IMR-90 (cell line): ENCODE results near the gene DDIAS. TPM values are rescaled to one million over a fixed set of nuclear protein-coding genes. Genes with fewer than 3 reads are reported as not detected.

Experiments used
- ATAC-seq: fragments of 200-7000 bp; cut with Tn5 transposase; 2 replicates; pipeline ENCODE4 v1.9.1; 2020; ENCODE audit warnings: low read depth, mild to moderate bottlenecking, moderate library complexity
- BruUV-seq: library from RNA; stranded (reverse); fragments of 400-500 nt; replicated peaks from 2 replicates; lab custom pipeline; 2021; lab: Mats Ljungman, UMichigan
- CTCF ChIA-PET: fragments of 300-600 bp; formaldehyde crosslinking; extraction: SDS; loops from one replicate; lab custom pipeline; 2021; ENCODE audit warnings: antibody characterized with exemption; lab: Yijun Ruan, JAX
- POLR2A ChIA-PET: fragments of 300-600 bp; sonication (Branson Sonifier 250); formaldehyde crosslinking; loops from one replicate; lab custom pipeline; 2022; ENCODE audit warnings: antibody characterized with exemption; ENCODE audit not compliant: unreplicated experiment; lab: Charles Lee
- DNase-seq: peaks from one replicate; pipeline ENCODE4 v3.0.0; 2013
- H2AFZ ChIP-seq: replicated peaks from 2 replicates; pipeline ENCODE3; 2013; ENCODE audit warnings: low read length, mild to moderate bottlenecking; ENCODE audit not compliant: poor library complexity
- H2AK5ac ChIP-seq: 2 replicates; pipeline ENCODE4 v1.6.1; 2013; ENCODE audit warnings: low read depth, low read length, inconsistent platforms
- H2AK9ac ChIP-seq: replicated peaks from 2 replicates; pipeline ENCODE3; 2013; ENCODE audit warnings: mild to moderate bottlenecking, low read depth, low read length, moderate library complexity; ENCODE audit not compliant: poor library complexity
- H2BK120ac ChIP-seq: 2 replicates; pipeline ENCODE4 v1.6.1; 2013; ENCODE audit warnings: low read depth, low read length, inconsistent platforms
- H2BK15ac ChIP-seq: 3 replicates; pipeline ENCODE4 v1.6.1; 2013; ENCODE audit warnings: low read depth, low read length, inconsistent platforms
- H2BK20ac ChIP-seq: 2 replicates; pipeline ENCODE4 v1.6.1; 2013; ENCODE audit warnings: low read depth, mild to moderate bottlenecking, inconsistent platforms, low read length, moderate library complexity
- H2BK5ac ChIP-seq: 2 replicates; pipeline ENCODE4 v1.6.1; 2013; ENCODE audit warnings: mild to moderate bottlenecking, low read depth, low read length, inconsistent platforms; ENCODE audit not compliant: poor library complexity, severe bottlenecking
- H3K14ac ChIP-seq: replicated peaks from 2 replicates; pipeline ENCODE4 v1.6.1; 2013; ENCODE audit warnings: low read depth, low read length, inconsistent platforms
- H3K18ac ChIP-seq: 2 replicates; pipeline ENCODE4 v1.6.1; 2013; ENCODE audit warnings: low read depth, low read length, control low read depth
- H3K23ac ChIP-seq: 2 replicates; pipeline ENCODE4 v1.6.1; 2013; ENCODE audit warnings: low read depth, low read length, inconsistent platforms
- H3K27ac ChIP-seq: 2 replicates; pipeline ENCODE4 v1.5.1; 2013; ENCODE audit warnings: mild to moderate bottlenecking, control low read depth, low read length; ENCODE audit not compliant: insufficient read depth
- H3K27me3 ChIP-seq: 2 replicates; pipeline ENCODE4 v1.6.1; 2013; ENCODE audit warnings: low read length; ENCODE audit not compliant: control insufficient read depth, insufficient read depth
- H3K36me3 ChIP-seq: 2 replicates; pipeline ENCODE4 v1.6.1; 2013; ENCODE audit warnings: low read length, mixed read lengths; ENCODE audit not compliant: control insufficient read depth, insufficient read depth
- H3K4ac ChIP-seq: 2 replicates; pipeline ENCODE4 v1.6.1; 2013; ENCODE audit warnings: low read depth, low read length, inconsistent platforms
- H3K4me1 ChIP-seq: 2 replicates; pipeline ENCODE4 v1.6.1; 2013; ENCODE audit warnings: low read length, mixed read lengths; ENCODE audit not compliant: control insufficient read depth, insufficient read depth
- H3K4me2 ChIP-seq: 2 replicates; pipeline ENCODE4 v1.6.1; 2013; ENCODE audit warnings: low read depth, mild to moderate bottlenecking, control low read depth, low read length, moderate library complexity
- H3K4me3 ChIP-seq: 2 replicates; pipeline ENCODE4 v1.5.1; 2013; ENCODE audit warnings: low read depth, mild to moderate bottlenecking, control low read depth, low read length, moderate library complexity; ENCODE audit not compliant: insufficient read depth
- H3K56ac ChIP-seq: 2 replicates; pipeline ENCODE4 v1.6.1; 2013; ENCODE audit warnings: low read length, inconsistent platforms; ENCODE audit not compliant: insufficient read depth; ENCODE audit errors: extremely low read depth
- H3K79me1 ChIP-seq, 2 experiments: 2 replicates each; pipeline ENCODE4 v1.6.1; 2013; ENCODE audit warnings: low read length in 2 of 2, inconsistent platforms in 1 of 2, low read depth in 1 of 2
- H3K9ac ChIP-seq: 2 replicates; pipeline ENCODE4 v1.6.1; 2013; ENCODE audit warnings: low read depth, low read length, control low read depth
- H3K9me1 ChIP-seq: 2 replicates; pipeline ENCODE4 v1.6.1; 2013; ENCODE audit warnings: low read length, inconsistent platforms; ENCODE audit not compliant: insufficient read depth
- H3K9me3 ChIP-seq: 2 replicates; pipeline ENCODE4 v1.6.1; 2013; ENCODE audit warnings: low read length; ENCODE audit not compliant: control insufficient read depth, insufficient read depth
- H4K20me1 ChIP-seq: 2 replicates; pipeline ENCODE4 v1.6.1; 2013; ENCODE audit warnings: low read length, inconsistent platforms; ENCODE audit not compliant: insufficient read depth
- H4K5ac ChIP-seq: 2 replicates; pipeline ENCODE4 v1.6.1; 2013; ENCODE audit warnings: mild to moderate bottlenecking, low read depth, low read length, control low read depth
- H4K8ac ChIP-seq, 2 experiments: 2 replicates each; pipeline ENCODE4 v1.6.1; 2013; ENCODE audit warnings: low read depth in 2 of 2, low read length in 2 of 2, control low read depth in 1 of 2, inconsistent platforms in 1 of 2
- H4K91ac ChIP-seq: 2 replicates; pipeline ENCODE4 v1.6.1; 2013; ENCODE audit warnings: low read depth, low read length, inconsistent platforms; ENCODE audit not compliant: insufficient read depth
- BHLHE40 ChIP-seq: fragments of 150-350 bp; IDR thresholded peaks from 2 replicates; pipeline ENCODE4 v1.6.1; 2016; ENCODE audit warnings: mild to moderate bottlenecking, low read depth, low read length
- CEBPB ChIP-seq: IDR thresholded peaks from 2 replicates; pipeline ENCODE4 v1.6.1; 2012; ENCODE audit warnings: low read depth, low read length, improper control_type of control experiment
- CHD1 ChIP-seq: IDR thresholded peaks from 2 replicates; pipeline ENCODE4 v1.6.1; 2012; ENCODE audit warnings: low read depth, low read length, improper control_type of control experiment
- ELK1 ChIP-seq: fragments of 150-350 bp; IDR thresholded peaks from 2 replicates; pipeline ENCODE4 v1.6.1; 2016; ENCODE audit warnings: low read depth, mild to moderate bottlenecking, low read length, moderate library complexity, borderline replicate concordance
- FOS ChIP-seq: fragments of 150-350 bp; IDR thresholded peaks from 2 replicates; pipeline ENCODE4 v1.6.1; 2016; ENCODE audit warnings: low read depth, low read length
- MAFK ChIP-seq: IDR thresholded peaks from 2 replicates; pipeline ENCODE4 v1.6.1; 2012; ENCODE audit warnings: low read depth, low read length, improper control_type of control experiment
- MAZ ChIP-seq: IDR thresholded peaks from 2 replicates; pipeline ENCODE4 v1.6.1; 2012; ENCODE audit warnings: low read depth, mild to moderate bottlenecking, low read length, improper control_type of control experiment, moderate library complexity, borderline replicate concordance
- MXI1 ChIP-seq: IDR thresholded peaks from 2 replicates; pipeline ENCODE4 v1.6.1; 2012; ENCODE audit warnings: low read depth, mild to moderate bottlenecking, low read length, moderate library complexity, borderline replicate concordance
- NFE2L2 ChIP-seq: fragments of 150-350 bp; IDR thresholded peaks from 2 replicates; pipeline ENCODE4 v1.6.1; 2016; ENCODE audit warnings: low read depth, mild to moderate bottlenecking, low read length
- POLR2A ChIP-seq: IDR thresholded peaks from 2 replicates; pipeline ENCODE4 v1.6.1; 2012; ENCODE audit warnings: mild to moderate bottlenecking, low read depth, low read length
- RAD21 ChIP-seq: IDR thresholded peaks from 2 replicates; pipeline ENCODE4 v1.6.1; 2012; ENCODE audit warnings: low read length, improper control_type of control experiment
- RCOR1 ChIP-seq: IDR thresholded peaks from 2 replicates; pipeline ENCODE4 v1.6.1; 2012; ENCODE audit warnings: mild to moderate bottlenecking, low read length, improper control_type of control experiment; ENCODE audit not compliant: insufficient replicate concordance
- RFX5 ChIP-seq: IDR thresholded peaks from 2 replicates; pipeline ENCODE4 v1.8.0; 2012; ENCODE audit warnings: low read depth, mild to moderate bottlenecking, low read length, moderate library complexity
- SMC3 ChIP-seq: fragments of 150-350 bp; IDR thresholded peaks from 2 replicates; pipeline ENCODE4 v1.6.1; 2016; ENCODE audit warnings: low read depth, mild to moderate bottlenecking, antibody characterized with exemption, low read length, moderate library complexity
- WGBS, 2 experiments: methylation state at CpG; one replicate each; pipeline versions ENCODE4 v1.1.5 to v1.1.7; 2013; ENCODE audit warnings: missing lambda C conversion rate in 2 of 2; ENCODE audit not compliant: insufficient read length in 1 of 2; ENCODE audit errors: extremely low coverage in 2 of 2; 5-methylcytosine and 5-hydroxymethylcytosine counted together
- dilution Hi-C: fragments of 300-500 bp; cut with HindIII; formaldehyde crosslinking; loops from one replicate; pipeline ENCODE4 v1.14.3; 2018; ENCODE audit warnings: low sequenced_read_pairs; ENCODE audit not compliant: unreplicated experiment
- in situ Hi-C: fragments of 300-500 bp; cut with MboI; formaldehyde crosslinking; loops from 3 replicates; pipeline ENCODE4 v1.14.3; 2019; ENCODE audit warnings: low sequenced_read_pairs, inconsistent platforms, mixed read lengths
- intact Hi-C: fragments of 100-400 bp; cut with micrococcal nuclease; formaldehyde crosslinking; loops from 2 replicates; pipeline ENCODE4 v1.10.0; 2022
- polyA plus RNA-seq, 3 experiments: library from polyadenylated mRNA; depleted of rRNA; stranded (reverse); fragments of >200 nt; gene quantifications; 2 replicates each; pipeline ENCODE4 v1.2.3, GENCODE V29; 2012; ENCODE audit warnings: low replicate concordance in 1 of 3
- total RNA-seq: library from RNA; depleted of rRNA; stranded (reverse); fragments of >200 nt; gene quantifications from 2 replicates; pipeline ENCODE4 v1.2.3, GENCODE V29; 2012
- TF ChIP-seq, protein P1 (sequence below): fragments of 150-350 bp; IDR thresholded peaks from 2 replicates; pipeline ENCODE4 v1.6.1; 2017; ENCODE audit warnings: mild to moderate bottlenecking, antibody characterized with exemption, low read length, low read depth
- TF ChIP-seq, protein P2 (sequence below): conservative IDR thresholded peaks from 2 replicates; pipeline ENCODE4 v1.5.1; 2012; ENCODE audit warnings: mild to moderate bottlenecking, low read depth, low read length, improper control_type of control experiment

DDIAS gene
- total and polyA plus RNA-seq, 2 of the 4 experiments (the other 2 are of a cell fraction): 4.3 to 15.8 TPM

- Histone ChIP-seq H3K9me1 (peaks cover 5% of the 10 kb centered on the region; the same call in 1 of the 2 replicates), H3K27ac (no peak overlapping the region), H2BK20ac (peak overlapping the region; percentile 51; the same call in 1 of the 2 replicates), H2AK5ac (no peak overlapping the region), H2AK9ac (no peak overlapping the region), H2BK15ac (0 out of 3 replicates have a peak overlapping the region, but pooled peaks have one; percentile 70), H3K4me2 (no peak overlapping the region), H2BK120ac (no peak overlapping the region), H3K9me3 (no peaks in the 10 kb centered on the region), H3K4me1 (peaks cover 5% of the 10 kb centered on the region), H3K4me3 (no peak overlapping the region), H3K56ac (no peak overlapping the region), H3K27me3 (no peaks in the 10 kb centered on the region), H3K9ac (no peak overlapping the region), H3K79me1 (peaks cover 0 to 11% of the 10 kb centered on the region in 2 experiments; a peak in 2 of 4 replicates), H3K23ac (no peak overlapping the region), H3K14ac (no peak overlapping the region), H4K91ac (0 out of 2 replicates have a peak overlapping the region, but pooled peaks have one; percentile 33), H3K36me3 (no peaks in the 10 kb centered on the region), H2BK5ac (no peak overlapping the region), H2AFZ (no peak overlapping the region), H4K5ac (no peak overlapping the region), H3K18ac (no peak overlapping the region), H4K20me1 (no peaks in the 10 kb centered on the region), H4K8ac (no peak overlapping the region), H3K4ac (no peak overlapping the region)
- ChIA-PET POLR2A (no interaction called here), CTCF (interaction anchor here (0.5 to 1.8 kb wide), 2 partner anchors 87 to 235 kb away, joined by 4 to 6 read pairs; no protein-coding TSS in a partner anchor)
- in situ Hi-C loops (no loop called here), intact Hi-C loops (no loop called here), dilution Hi-C loops (no loop called here)
- no peak for ATAC-seq
- no CpG with 5 or more reads among the region's 2 CpGs for WGBS, 2 experiments
- TF ChIP-seq, protein P1, sequence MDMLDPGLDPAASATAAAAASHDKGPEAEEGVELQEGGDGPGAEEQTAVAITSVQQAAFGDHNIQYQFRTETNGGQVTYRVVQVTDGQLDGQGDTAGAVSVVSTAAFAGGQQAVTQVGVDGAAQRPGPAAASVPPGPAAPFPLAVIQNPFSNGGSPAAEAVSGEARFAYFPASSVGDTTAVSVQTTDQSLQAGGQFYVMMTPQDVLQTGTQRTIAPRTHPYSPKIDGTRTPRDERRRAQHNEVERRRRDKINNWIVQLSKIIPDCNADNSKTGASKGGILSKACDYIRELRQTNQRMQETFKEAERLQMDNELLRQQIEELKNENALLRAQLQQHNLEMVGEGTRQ: no peak
- TF ChIP-seq RCOR1: no peak
- TF ChIP-seq RAD21: no peak
- no peak for TF ChIP-seq NFE2L2
- no peak for TF ChIP-seq MAZ
- no peak for TF ChIP-seq CEBPB
- TF ChIP-seq BHLHE40: no peak
- TF ChIP-seq RFX5: no peak
- no peak for TF ChIP-seq MAFK
- TF ChIP-seq FOS: no peak
- TF ChIP-seq, protein P2, sequence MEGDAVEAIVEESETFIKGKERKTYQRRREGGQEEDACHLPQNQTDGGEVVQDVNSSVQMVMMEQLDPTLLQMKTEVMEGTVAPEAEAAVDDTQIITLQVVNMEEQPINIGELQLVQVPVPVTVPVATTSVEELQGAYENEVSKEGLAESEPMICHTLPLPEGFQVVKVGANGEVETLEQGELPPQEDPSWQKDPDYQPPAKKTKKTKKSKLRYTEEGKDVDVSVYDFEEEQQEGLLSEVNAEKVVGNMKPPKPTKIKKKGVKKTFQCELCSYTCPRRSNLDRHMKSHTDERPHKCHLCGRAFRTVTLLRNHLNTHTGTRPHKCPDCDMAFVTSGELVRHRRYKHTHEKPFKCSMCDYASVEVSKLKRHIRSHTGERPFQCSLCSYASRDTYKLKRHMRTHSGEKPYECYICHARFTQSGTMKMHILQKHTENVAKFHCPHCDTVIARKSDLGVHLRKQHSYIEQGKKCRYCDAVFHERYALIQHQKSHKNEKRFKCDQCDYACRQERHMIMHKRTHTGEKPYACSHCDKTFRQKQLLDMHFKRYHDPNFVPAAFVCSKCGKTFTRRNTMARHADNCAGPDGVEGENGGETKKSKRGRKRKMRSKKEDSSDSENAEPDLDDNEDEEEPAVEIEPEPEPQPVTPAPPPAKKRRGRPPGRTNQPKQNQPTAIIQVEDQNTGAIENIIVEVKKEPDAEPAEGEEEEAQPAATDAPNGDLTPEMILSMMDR: no peak
- TF ChIP-seq MXI1: no peak
- TF ChIP-seq CHD1: no peak
- no peak for TF ChIP-seq POLR2A
- no peak for TF ChIP-seq ELK1
- TF ChIP-seq SMC3: no peak
- no TSS peak for BruUV-seq
- DNase-seq: no peak
These were observed 38.3 kb upstream of the DDIAS start for GRCh38 chr11:82863209-82863608.
